NCI-H2029 (cell line): Measurements from ENCODE around the gene KDM2B.
"Not testable (repeated sequence)": the region's sequence is repeated elsewhere in the genome, so short reads cannot be mapped to it uniquely, and the experiment has no call there.

Experiments used
- DNase-seq: peaks from one replicate; lab custom pipeline; 2025; lab: John Stamatoyannopoulos, UW

The KDM2B gene

DNA sequence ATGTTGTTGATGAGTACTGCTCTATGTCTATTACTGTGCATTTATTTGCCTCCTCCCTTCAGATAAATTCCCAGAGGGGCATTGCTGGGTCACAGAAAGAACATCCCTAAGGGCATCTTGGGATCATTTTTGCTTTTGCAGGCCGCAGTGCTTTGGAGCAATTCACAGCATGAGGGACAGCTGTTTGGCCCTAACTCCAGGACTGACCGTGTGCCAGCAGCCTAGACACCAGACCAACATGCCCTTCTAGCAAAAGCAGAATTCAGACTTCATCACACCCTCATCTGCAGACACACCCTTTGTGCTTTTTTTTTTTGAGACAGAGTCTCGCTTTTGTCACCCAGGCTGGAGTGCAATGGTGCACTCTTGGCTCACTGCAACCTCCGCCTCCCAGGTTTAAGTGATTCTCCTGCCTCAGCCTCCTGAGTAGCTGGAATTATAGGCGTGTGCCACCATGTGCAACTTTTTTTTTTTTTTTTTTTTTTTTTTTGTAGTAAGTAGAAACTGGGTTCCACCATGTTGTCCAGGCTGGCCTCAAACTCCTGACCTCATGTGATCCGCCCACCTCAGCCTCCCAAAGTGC lies 149.9 kb downstream of the KDM2B start:
- no peak for DNase-seq

DNA sequence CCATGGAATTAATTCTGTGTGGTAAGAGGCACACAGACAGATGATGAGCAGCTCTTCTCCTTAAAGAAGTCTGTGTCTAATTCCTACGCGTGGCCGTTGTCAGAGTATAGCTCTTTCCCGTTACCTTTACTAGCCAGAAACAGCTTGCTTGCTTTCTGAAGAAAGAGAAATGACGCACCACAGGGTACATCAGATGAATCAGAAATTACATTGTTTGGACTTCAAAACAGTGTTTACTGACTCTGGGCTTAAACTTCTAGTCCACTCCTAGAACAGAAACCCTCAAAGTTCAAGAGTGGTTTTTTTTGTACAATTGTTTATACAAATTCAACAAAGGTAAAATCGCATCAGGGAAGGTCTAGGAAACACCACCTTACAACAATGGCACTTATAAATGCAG lies 151.9 kb downstream of the KDM2B start:
- DNase-seq = no peak

DNA sequence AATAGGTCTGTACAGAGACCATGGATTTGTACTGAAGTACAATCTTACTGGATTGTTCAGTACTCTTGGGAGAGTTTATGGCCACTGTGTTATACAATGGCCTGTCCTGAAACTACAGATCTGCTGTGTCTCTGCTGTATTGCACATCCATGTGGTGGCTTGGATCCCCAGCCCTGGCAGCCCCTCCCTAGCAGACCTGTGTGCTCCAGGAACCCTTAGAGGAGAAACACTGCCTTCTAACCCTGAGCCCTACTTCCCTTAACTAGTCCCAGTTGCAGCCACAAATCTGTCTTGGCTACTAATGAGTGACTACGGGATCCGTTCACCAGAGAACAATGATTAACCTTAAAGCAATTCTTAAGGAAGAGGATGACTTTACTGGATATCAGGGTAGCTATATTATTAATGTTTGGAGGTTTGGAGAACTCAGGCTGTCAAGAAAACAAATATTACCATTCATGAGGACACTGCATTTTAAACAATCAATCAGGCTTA lies 153.2 kb downstream of the KDM2B start:
- DNase-seq = no peak

DNA sequence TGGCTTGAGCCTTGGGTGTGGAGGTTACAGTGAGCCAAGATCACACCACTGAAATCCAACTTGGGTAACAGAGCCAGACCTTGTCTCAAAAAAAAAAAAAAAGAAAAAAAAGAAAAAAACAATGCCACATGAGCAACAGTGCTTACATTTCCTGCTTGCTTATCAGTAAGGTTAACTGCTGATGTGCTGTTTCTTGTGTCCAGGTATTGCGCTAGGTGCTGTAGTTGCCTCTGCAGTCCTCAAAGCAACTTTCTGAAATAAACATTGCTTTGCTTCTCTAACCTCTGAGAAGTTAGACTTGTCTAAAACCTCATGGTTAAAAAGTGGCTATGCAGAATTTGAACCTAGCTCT lies 156.2 kb downstream of the KDM2B start:
- DNase-seq = no peak

DNA sequence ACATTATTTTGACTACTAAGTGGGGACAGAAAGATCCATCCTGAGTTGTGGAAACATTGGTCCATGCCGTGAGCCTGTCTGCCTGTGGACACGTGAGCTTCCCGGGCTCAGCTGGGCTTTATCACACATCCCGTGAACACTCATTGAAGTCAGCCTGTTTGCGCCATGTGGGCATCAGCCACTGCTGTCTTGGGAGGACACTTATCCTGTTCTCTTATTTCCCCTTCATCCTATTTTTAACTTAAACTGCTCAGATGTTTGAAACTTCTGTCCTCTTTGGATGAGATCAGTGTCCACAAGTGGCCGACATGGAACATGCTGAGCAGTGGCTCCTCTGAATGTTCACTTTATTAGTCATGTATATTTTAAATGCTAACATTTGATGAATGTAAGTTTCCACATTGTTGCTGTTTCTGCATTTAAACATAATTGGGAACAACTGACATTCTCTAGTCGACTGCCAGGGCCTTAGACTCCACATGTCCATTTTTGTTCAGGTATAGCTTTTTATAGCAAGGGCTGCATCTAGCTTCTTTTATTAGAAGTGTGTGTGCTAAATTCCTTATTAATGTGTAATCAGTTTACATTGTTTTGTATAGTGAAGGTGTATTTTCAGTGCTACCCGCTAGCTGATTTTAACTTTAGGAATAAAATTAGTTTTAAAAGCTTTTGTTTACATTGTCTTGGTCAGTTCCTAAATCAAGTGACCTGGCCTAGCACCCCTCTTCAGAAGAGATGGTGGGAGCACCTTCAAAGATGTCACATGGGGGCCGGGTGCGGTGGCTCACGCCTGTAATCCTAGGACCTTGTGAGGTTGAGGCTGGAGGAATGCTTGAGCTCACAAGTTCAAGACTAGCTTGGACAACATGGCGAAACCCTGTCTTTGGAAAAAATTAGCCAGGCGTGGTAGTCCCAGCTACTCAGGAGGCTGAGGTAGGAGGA lies 156.9 kb downstream of the KDM2B start:
- DNase-seq = no peak

DNA sequence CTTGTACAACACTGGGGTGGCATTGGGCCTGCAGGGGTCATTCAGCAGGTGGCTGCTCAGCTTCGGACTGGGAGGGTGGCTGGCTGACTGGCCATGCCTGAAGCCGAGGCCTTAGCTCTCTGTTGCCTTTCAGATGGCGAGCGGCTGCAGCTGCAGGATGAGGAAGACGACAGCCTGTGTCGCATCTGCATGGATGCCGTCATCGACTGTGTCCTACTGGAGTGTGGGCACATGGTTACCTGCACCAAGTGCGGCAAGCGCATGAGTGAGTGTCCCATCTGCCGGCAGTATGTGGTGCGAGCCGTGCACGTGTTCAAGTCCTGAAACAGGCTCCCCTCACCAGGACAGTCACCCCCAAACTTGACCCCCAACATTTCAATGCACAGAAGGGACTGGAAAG lies 157.6 kb downstream of the KDM2B start:
- DNase-seq = no peak

DNA sequence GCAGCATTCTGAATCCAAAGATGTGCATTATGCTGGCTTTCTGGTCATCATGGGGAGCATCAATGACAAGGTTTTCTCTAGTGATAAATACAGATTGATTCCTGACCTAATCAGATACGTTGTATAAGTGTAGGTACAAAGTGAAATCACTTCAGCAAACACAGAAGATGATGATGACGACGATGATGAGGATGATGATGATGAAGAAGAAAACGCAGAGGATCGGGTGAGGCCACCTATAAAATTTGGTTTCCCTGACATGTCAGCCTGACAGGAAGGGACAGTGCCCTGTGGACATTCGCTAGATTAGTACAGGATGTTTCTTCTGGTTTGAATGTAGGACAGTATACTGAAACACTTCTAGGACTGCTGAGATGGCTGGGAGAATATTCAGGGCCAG lies 160.7 kb downstream of the KDM2B start:
- no peak for DNase-seq

DNA sequence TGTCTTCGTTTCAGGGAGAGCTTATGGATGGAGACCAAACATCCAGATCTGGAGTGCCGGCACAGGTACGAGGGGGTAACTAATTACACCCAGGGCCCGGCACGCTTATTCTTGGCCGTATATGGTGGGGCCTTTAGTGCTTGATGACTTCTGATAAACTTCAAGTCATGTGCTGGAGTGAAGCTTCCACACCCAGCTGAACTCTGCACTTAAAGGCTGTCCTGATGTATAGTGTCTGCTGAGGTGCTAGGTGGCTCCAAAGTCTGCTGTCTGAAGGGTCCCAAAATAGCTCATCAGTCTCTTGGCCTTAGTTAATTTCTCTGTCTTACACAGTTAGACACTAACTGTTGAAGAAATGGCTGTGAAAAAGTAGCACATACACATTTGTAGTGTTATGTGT lies 163.0 kb downstream of the KDM2B start:
- no peak for DNase-seq

DNA sequence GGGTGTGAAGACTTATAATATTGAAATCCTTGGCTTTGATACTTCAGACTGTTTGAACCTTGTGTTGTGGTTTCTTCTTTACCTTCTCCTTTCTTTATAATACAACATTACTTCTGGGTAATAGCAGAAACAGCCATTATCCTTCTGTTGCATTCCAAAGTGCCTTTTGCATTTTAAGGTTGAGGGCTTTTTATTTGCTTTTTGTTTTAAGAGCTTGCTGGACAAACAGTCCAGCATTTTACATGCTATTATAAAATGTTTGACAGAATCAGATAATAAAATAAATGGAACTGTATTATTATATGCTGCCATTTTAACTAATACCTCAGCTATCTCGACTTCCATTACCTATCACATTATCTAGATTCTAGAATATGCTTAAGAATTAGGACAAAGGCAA lies 166.9 kb downstream of the KDM2B start:
- no peak for DNase-seq

DNA sequence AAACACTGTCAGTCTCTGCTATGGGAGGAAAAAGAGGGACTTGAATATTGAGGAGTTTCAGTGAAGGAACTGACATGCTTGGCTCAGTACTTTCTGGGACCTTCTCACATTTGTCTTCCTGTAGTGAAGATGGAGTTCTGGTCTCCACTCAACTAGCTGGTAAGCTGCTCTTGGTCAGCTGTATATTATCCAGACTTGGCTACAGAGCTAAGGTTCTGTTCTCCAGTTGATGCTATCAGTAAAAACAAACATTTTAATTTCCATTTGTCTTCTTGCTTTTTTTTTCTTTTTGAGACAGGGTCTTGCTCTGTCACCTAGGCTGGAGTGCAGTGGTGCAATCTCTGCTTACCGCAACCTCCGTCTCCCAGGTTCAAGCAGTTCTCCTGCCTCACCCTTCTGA lies 175.6 kb downstream of the KDM2B start:
- DNase-seq = no peak

DNA sequence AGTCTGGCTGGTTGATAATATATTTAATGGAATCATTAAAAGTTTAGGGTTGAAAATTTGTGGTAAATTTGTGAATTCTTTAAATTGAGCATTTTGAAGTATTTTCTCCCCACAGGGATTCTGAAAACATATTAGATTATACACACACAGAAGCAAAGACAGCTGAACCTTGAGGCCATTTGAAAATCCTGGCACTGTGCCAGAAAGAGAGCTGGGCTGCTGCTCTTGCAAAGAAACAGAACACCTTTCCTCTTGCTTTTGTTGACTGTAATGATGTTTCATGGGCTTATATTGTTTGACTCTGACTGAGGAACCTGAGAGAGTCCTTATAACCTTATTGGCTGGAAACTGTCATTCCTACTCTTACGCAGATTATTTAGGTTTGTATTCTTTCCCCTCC lies 176.1 kb downstream of the KDM2B start:
- DNase-seq = peak; percentile 89

DNA sequence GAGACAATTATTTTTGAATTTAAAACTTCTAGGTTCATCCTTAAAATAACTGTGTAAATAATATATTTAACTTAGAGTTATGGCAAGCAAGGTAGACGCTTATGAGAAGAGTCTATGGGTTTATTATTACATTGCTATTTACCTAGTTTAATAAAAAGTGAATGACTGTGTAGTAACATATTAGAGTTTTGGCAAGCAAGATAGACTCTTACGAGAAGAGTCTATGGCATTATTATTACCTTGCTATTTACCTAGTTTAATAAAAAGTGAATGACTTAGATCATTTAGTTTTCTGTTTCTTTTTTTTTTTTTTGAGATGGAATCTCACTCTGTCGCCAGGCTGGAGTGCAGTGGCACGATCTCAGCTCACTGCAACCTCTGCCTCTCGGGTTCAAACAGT lies 177.1 kb downstream of the KDM2B start:
- DNase-seq = no peak

DNA sequence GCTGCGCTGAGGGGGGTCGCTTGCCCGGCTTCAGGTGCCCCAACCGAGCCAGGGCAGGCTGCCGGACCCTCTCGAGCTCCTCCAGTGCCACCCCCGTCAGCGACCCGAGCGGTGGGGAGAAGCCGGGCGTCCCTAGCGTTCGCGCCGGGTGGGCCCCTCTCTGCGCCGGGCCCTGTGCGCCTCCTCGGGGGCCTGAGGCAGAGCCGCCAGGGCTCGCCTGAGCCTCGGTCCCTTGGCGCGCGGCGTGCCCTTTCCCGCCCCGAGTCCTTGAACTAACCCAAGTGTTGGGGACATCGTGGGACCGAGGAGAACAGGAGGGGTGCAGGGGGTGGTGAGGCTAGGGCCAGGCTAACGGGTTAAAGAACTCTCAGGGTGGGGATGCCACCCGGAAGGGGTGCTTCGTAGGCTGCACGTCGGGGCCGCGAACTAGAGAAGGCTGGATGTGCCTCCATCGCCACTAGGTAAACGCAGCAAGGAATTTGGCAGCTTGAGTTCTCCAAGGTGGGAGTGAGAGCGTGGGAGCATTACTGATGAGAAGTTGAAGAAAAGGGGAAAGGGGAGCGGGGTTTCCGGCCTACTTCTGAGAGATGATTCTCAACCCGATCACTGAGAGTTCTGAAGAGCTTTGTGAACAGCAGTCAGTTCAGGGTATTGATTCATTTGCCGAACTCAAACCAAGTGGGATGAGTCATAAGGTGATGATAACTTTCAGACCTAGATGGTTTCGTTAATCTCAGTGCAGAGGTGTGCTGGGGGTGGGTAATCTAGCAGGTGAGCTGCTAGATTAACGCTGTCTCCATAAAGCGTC lies 180.3 kb downstream of the KDM2B start:
- DNase-seq = peak; percentile 15

DNA sequence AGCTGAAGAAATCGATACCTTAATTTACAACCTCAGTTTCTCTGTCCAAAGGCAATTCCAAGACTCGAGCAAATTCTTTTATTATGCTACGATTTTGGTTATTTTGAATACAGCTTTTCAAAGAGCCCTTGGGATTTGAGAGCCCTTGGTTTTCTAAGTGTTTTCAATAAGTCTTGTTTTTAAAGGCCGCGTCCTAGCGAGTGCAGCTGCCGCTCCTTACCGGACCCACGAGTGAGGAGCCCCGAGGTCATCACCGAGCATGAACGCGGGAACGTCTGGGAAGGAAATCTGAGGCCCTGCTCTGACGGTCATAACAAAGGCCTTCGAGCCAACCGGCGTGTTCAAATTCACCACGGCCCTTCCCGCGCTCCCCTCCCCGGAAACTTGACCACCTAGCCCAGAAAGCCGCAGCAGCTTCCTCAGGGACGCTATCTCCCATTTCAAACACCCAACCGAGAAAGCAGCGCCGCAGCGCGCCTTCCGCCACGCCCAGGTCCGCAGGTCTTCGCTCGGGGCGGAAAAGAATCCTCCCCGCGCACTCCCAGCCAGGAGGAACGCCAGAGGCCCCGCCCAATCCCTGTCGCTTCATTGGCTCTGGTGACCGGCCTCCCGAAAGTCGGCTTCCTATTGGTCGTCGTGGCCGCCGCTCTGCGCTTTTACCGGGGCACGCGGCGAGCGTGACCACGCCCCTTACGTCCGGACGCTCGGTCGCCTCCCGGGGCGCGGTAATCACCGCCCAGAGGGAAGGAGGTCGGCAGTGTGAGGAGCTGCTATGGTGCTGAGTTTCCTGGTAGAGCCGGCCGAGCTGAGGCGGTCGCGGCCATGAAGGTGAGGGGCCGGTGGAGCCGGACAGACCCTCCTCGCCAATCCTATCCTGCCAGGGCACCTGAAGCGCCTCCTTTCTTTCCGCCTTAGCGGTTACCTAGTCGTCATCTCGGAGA lies 181.2 kb downstream of the KDM2B start, which contains the start of gene RNF34:
Gene RNF34, plus strand, starts transcription at position 728 of the 941 bp plus-strand sequence. Its CDS starts 95 bp downstream, at position 823.
- DNase-seq = peak; percentile 98

DNA sequence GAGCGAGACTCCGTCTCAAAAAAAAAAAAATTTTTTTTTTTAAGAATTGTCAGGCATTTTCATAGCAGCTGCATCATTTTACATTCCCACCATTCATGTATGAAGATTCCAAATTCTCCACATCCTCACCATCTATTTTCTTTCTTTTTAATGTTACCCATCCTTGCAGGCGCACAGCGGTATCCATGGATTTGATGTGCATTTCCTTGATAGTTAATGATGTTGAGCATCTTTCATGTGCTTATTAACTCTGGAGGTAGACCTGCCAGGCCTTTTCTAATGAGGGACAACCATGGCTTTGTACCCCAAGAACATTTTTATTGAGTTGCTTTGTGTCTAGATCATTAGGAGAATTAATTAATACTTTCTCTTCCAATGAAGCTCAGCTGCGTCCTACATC lies 182.5 kb downstream of the KDM2B start:
- no peak for DNase-seq

DNA sequence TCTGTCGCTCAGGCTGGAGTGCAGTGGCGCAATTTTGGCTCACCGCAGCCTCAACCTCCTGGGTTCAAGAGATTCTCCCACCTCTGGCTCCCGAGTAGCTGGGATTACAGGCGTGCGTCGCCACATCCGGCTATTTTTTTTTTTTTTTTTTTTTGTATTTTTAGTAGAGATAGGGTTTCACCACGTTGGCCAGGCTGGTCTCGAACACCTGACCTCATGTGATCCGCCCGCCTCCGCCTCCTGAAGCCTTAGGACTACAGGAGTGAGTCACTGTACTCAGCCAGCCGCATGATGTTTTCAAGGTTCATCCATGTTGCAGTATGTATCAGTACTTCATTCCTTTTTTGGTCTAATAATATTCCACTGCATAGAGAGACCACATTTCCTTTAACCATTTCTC lies 183.3 kb downstream of the KDM2B start:
- no peak for DNase-seq

DNA sequence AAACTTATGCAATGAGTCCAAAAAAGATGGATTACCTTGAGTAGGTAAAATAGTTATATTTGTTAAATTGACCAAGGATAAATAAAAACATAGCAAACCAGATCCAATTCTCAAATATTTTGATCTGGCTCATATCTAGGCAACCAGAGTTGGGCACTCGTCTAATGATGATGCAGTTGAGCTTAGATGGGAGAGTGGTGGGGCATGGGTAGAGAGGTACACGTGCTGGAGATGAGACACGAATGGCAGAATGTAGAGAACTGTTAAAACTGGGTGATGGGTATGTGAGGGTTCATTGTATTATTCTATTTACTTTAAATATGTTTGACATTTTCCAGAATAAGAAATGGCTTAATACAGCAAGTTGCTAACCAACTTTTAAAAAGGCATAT lies 188.5 kb downstream of the KDM2B start:
- DNase-seq = no peak

DNA sequence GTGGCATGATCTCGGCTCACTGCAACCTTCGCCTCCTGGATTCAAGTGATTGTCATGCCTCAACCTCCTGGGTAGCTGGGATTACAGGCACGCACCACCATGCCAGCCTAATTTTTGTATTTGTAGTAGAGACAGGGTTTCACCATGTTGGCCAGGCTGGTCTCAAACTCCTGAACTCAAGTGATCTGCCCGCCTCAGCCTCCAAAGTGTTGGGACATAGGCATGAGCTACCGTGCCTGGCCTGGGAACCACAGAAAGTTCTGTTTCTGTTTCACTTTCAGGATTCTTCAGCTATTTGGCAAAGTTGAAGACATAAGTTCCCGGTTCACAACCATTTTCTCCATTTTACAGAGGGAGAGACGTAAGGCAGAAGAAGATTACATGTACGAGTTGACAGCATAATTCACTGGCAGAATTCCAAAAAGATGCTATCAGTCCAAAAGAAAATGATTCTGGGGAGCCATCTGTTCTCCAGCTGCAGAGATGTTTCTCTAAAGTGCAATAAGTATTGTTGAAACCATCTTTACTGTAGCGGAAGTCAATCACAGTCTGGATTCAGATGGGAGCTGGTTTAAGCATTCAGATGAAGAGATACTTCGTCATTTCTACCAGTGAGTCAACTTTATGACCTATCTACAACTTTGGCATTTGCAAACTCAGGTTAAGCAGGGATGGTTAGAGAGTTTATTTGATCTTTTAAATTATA lies 189.1 kb downstream of the KDM2B start:
- DNase-seq = no peak

DNA sequence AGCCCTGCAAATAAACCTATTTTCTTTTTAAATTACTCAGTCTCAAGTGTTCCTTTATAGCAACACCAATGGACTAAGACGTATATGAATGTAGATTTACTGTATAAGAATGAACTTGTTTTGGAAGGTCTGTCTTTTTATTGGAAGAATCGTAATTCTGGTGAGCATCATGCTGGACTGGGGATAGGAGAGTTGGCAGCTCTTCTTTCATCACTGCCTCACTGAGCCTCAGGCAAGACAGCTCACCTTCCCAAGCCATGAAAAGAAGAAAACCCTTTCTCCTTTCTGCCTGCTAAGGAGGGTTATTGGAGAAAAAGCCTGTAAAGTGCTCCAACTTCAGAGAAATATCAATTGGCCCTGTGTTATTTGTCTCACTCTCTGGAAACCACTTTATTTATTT lies 190.0 kb downstream of the KDM2B start:
- no peak for DNase-seq

DNA sequence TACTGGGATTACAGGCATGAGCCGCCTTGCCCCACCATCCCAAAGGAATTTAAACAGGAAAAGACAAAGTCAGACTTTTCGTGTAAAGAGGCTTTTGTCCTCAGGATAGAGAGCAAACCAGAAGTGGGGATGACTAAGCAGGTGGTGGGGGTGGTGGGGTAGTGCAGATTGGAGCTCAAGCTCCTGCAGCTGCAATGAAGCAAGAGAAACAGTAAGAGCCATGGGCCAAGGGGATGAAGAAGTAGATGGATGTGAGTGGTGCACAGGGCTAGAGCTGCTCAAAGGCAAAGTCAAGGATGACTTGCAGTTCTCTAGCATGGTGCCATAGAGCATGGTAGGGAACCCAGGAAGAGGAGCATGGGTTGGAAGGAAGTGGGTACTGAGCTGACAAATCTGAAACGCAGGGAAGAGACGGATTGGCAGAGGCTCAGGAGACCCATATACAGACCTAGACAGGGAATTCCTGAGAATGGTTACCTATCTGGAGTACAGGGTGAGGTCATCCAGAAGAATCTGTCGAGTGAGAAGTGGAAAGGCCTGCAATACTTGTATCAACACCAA lies 192.3 kb downstream of the KDM2B start:
- DNase-seq = no peak

DNA sequence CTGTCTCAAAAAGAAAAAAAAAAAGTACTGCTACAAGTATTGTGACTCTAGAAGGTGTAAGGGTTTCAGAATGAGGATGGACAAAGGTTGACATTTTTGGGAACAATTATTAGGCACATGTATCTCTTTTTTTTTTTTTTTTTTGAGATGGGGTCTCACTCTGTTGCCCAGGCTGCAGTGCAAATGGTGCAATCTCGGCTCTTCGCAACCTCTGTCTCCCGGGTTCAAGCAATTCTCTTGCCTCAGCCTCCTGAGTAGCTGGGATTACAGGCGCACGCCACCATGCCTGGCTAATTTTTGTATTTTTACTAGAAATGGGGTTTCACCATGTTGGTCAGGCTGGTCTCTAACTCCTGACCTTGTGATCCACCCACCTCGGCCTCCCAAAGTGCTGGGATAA lies 195.9 kb downstream of the KDM2B start:
- DNase-seq = not testable (repeated sequence)
